ENCODE measurements around the gene ZNF175.
"Not testable (repeated sequence)": the region's sequence is repeated elsewhere in the genome, so short reads cannot be mapped to it uniquely, and the experiment has no call there.

ZNF175 gene

DNA sequence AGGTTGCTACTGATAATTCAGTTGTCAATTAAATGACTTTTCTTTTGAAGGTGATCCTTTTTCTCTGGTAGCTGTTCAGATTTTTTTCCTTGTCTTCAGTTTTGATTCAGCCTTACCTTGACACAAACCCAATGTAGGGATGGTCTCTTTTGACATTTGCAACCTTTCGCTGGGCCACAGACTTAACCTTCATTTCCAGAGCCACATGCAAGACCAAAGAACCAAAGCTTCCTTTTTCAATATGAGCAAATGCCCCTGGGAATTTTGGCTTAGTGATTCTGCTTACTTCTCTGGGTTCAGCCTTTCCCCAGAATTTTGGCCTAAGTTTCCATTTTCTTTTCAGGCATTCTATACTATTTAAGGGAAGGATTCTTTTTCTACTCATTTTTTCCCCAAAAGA lies 39.5 kb downstream of the ZNF175 start:
- TF ChIP-seq GATA3 (IDR thresholded peaks at IDR 0.05; ENCODE audit: low read depth, low read length): no peak
- no peak for TF ChIP-seq GATA2 (IDR thresholded peaks at IDR 0.05; ENCODE audit: low read depth, low read length)

DNA sequence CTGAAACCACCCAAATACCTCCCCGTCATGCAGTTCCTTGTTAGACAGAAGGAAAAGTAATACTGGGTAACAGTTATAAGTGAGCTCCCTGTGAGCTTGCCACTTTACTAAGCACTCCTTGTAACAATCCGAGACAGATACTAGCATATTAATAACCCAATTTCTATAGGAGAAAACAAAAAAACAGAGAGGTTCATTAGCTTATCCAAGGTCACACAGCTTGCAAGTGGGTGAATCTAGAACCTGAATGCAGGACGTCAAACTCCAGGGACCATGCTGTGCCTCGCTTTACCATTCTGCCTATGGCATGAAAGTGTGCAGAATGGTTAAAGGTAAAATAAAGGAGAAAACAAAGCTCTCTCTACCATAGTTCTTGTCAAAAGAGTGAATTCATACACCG lies 43.7 kb downstream of the ZNF175 start:
- TF ChIP-seq GATA2 (IDR thresholded peaks at IDR 0.05; ENCODE audit: low read depth, low read length) (no peak), GATA3 (IDR thresholded peaks at IDR 0.05; ENCODE audit: low read depth, low read length) (no peak)

DNA sequence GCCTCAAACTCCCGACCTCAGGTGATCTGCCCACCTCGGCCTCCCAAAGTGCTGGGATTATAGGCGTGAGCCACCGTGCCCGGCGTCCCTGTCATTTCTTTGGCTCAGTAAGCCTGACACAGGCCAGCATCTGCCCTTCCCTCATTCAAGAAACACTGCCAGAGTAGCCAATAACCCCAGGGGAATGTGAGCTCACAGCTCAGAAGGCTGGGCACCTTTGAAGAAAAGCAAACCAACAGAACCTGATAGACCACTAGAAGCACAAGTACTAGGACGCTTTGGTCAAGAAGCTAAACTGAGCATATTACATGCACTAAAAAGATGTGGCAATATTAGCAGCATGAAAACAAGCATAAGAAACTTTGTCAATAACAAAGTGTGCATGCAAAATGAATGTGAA lies 44.9 kb downstream of the ZNF175 start:
- TF ChIP-seq GATA3 (IDR thresholded peaks at IDR 0.05; ENCODE audit: low read depth, low read length): no peak

DNA sequence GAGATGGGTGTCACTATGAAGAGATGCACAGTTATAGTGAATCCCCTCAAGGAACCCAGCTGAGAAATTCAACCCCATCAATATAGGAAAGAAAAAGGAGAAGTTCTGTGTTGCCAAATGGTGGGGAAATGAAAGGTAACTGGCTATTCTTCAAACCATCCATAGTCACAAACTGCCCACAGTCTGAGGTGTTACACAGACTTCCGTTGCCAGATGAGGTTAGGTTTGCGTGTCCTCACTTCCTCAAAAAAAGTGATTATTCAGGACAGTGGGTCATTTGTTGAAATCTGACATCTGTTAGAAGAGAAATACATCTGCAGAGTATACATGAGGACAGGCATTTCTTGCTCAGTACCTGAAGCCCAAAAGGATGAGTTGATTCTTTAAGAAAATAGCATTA lies 50.1 kb downstream of the ZNF175 start:
- TF ChIP-seq GATA2 (IDR thresholded peaks at IDR 0.05; ENCODE audit: low read depth, low read length) (no peak), GATA3 (IDR thresholded peaks at IDR 0.05; ENCODE audit: low read depth, low read length) (no peak)

DNA sequence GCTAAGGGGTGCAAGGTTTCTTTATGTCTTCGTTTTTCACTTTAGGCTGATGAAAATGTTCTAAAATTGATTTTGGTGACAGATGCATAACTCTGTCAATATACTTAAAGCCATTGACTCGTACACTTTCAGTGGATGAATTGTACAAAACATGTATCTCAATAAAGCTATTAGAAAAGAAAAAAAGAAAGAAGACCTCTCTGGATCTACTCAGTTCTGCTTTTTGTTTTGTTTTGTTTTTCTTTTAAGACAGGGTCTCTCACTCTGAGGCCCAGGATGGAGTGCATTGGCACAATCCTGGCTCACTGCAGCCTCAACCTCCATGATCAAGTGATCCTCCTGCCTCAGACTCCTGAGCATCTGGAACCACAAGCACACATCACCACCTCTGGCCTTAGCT lies 55.6 kb downstream of the ZNF175 start:
- TF ChIP-seq GATA3 (IDR thresholded peaks at IDR 0.05; ENCODE audit: low read depth, low read length) (no peak), GATA2 (IDR thresholded peaks at IDR 0.05; ENCODE audit: low read depth, low read length) (no peak)

DNA sequence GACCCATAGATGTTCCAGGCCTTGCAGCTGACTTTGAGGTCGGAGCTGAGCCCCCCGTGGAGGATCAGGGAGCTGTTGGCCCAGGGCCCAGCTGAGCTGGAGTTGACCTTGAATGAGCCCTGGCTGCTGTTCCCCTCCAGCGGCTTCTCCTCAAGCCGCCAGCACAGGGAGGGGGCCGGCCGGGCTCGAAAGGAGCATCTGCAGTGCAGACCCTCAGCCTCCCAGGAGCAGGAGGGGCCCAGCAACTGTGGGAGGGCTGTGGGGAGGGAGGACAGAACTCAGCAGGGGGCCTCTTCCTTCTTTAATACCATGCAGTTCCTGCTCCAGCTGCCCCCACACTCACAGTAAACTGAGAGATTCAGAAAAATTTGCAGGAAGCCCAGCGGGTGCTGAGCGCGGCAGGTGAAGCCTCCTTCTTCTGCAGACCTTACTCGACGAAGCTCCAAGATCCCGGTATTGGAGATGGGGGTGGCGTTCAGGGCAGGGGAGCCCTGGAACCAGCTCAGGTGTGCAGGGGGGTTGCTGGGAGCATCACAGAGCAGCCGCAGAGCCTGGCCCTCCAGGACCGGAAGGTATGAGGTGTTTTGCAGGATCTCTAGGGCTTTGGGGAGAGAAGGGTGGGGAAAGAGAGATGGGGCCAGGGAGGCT lies 56.5 kb downstream of the ZNF175 start:
- TF ChIP-seq GATA3 (IDR thresholded peaks at IDR 0.05; ENCODE audit: low read depth, low read length) (no peak), GATA2 (IDR thresholded peaks at IDR 0.05; ENCODE audit: low read depth, low read length) (no peak)

DNA sequence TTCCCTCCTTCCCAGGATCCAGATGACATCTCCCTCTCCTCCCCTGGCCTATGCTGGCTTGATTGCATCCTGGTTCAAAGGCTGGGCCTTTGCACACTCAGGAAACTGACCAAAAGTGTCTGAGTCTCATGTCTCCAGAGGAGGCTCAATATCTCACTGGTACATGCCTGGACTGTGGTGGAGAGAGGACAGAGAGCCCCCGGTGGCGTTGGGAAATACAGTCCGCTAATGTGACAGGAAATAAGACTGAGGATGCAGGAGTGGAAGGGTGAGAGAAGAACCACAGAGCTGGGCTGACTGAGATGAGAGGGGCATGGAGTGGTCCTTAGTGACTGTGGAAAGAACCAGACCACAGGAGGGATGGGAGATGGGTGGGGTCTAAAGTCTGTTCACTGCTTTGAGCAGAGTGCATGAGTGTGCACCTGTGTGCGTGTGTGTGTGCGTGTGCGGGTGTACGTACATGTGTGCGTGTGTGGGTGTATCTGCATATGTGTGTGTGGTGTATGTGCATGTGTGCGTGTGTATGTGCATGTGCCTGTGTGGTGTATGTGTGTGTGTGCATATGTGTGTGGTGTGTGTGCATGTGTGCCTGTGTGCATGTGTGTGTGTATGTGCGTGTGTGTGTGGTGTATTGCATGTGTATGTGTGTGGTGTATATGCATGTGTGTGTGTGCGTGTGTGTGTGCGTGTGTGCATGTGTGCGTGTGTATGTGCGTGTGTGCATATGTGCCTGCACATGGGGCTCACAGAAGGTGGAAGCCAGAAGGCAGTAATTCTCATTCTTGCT lies 57.3 kb downstream of the ZNF175 start:
- TF ChIP-seq GATA2 (IDR thresholded peaks at IDR 0.05; ENCODE audit: low read depth, low read length) (no peak), GATA3 (IDR thresholded peaks at IDR 0.05; ENCODE audit: low read depth, low read length) (no peak)

DNA sequence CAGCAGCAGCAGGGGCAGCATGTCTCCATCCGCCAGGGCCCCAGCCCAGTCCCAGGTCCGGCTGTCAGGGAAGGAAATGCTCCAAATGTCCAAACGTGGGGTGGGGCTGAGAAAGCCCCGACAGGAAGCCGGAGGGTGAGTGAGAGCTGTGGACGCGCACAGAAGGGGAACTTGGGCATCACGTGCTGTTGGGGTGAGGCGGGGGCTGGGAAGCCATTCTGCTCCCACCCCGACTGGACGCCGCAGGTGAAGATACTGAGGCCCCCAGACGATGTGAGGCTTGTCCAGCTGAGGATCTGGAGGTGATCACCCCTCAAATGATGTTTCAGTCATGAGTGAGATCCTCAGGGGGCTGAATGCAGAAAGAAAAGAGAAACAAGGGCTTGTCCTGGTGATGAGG lies 59.2 kb downstream of the ZNF175 start, which contains the start of gene SIGLEC5:
Gene SIGLEC5, minus strand, starts transcription at position 87 of the 400 bp plus-strand sequence. Its CDS starts 66 bp downstream, at position 21.
- TF ChIP-seq GATA3, GATA2 (IDR thresholded peaks at IDR 0.05; ENCODE audit: low read depth, low read length): not testable (repeated sequence)

DNA sequence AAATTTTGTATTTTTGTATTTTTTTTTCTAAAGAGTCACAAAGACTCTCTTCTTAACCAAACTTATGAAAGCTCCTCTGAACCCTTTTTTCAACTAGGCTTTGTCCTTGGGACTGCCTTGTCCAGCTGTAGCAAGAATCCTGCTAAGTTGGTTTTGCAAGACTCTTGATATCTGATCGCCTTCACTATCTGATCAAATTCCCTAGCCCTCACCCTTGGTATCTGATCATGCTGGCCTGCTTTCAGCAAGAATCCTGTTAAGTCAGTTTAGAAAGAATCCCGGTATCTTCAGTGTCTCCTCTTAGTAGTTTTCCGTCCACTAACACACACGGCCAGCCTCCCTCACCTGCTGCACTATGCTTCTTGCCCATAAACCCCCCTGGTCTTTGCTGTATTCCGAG lies 61.0 kb downstream of the ZNF175 start:
- no peak for TF ChIP-seq GATA3 (IDR thresholded peaks at IDR 0.05; ENCODE audit: low read depth, low read length)
- no peak for TF ChIP-seq GATA2 (IDR thresholded peaks at IDR 0.05; ENCODE audit: low read depth, low read length)

DNA sequence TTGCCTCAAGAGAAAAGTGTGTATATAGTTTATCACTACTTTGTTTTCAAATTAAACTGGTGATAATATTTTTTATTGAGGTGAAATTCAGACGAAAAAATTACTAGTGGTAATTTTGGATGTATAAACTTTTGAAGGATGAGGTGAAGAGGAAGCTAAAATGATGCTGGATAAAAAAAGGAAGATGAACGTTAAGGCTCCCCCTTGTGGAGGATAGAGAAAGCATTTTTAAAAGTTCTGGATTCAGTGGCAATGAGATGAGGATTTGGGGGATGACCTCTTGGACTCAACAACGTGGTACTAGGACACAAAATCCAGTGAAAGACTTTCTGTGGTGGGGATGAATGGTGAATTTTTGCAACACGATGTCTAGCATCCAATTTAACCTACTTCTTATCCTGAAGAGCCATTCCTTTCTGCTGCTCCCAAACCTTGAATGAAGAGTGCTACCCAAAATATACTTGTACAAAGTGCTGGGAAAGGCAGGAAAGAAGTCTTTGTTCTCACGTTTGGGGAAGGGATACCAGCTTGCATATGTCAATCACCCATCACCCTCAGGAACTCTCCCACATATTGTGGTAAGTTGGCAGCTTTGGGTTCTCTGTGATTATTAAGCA lies 66.4 kb downstream of the ZNF175 start:
- TF ChIP-seq GATA2 (IDR thresholded peaks at IDR 0.05; ENCODE audit: low read depth, low read length) (no peak), GATA3 (IDR thresholded peaks at IDR 0.05; ENCODE audit: low read depth, low read length) (no peak)

DNA sequence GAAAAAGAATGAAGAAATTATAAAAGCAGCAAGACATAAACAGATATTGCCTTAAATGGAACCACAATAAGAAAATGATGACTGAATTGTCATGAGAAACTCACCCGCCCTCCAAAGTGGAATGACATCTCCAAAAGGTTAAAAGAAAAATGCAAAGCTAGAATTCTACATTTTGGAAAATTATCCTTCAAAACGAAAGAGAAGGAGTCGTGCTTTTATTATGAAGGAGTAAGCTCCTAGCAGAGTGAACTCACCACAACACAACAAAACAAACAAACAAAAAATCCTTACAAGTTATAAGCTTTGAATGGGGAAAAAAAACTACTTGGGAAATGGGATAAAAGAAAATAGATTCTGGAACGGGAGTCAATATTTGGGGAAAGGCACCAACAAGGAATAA lies 68.8 kb downstream of the ZNF175 start:
- TF ChIP-seq GATA2 (IDR thresholded peaks at IDR 0.05; ENCODE audit: low read depth, low read length) (no peak), GATA3 (IDR thresholded peaks at IDR 0.05; ENCODE audit: low read depth, low read length) (no peak)

DNA sequence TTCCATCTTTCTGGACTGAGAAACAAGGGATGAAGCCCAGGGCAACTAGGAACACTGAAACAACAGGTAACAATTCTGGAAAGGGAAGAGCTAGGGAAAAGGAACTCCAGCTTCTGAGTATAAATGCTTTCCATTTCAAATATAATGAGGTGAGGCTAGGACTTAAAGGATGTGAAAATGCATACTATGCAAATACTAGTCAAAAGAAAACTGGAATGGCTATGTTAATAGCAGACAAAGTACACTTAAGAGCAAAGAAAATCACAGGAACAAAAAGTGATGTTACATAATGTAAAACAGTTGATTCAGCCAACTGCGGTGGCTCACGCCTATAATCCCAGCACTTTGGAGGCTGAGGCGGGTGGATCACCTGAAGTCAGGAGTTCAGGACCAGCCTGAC lies 69.3 kb downstream of the ZNF175 start:
- TF ChIP-seq GATA2 (IDR thresholded peaks at IDR 0.05; ENCODE audit: low read depth, low read length) (no peak), GATA3 (IDR thresholded peaks at IDR 0.05; ENCODE audit: low read depth, low read length) (no peak)

DNA sequence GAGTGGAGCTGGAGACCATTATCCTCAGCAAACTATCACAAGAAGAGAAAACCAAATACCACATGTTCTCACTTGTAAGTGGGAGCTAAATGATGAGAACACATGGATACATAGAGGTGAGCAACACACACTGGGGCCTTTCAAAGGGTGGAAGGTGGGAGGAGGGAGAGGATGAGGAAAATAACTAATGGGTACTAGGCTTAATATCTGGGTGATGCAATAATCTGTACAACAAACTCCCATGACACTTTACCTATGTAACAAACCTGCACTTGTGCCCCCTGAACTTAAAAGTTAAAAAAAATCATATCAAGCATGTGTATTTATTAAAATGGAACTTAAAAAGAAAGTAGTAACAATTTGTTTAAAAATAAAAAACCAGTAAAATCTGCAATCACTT lies 70.6 kb downstream of the ZNF175 start:
- no peak for TF ChIP-seq GATA2 (IDR thresholded peaks at IDR 0.05; ENCODE audit: low read depth, low read length)
- no peak for TF ChIP-seq GATA3 (IDR thresholded peaks at IDR 0.05; ENCODE audit: low read depth, low read length)
